Effector CD4-positive, alpha-beta T cell (primary cell): ENCODE results near the gene NEDD9.
A peak's percentile ranks its signal among the peaks of the same experiment; 100 is the strongest.

Source experiments
- DNase-seq: peaks from one replicate; pipeline ENCODE4 v3.0.0-alpha.2; 2020

NEDD9 gene

DNA sequence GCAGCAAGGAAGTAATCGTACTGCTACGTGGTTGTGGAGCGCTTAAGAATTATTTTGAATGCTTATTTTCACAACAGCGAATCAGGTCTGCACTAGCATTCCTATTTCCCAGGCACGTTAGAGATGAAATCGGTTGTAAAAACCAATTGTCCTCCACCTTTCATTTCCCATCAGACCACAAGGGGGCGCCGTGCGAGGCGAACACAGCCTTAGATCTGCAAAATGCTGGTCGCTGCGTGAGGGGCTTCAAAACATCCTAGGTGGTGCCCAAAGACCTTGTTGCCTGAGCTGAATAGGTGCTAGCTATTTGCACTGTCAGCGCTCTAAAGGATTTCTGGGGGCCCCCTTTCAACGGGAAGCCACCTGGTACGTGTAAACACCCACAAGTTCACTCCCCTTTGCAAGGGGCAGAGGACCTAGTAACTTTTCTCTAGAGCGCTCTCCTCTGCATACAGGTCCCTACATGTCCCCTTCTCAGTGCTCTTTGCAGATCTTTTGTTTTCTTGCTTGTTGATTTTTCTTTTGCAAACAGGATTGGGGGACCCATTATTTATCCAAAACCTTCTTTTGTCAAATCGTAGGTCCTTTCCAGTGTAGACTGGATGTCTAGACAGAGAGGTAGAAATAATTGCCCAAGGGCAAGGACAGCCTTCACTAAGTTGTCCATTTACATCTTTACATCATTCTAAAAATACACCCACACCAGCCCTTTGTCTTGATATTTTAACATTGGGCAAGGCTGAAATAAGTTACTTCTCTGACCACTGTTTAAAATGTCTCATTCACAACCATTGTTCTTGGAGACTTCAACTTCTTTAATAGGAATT is 59.8 kb downstream of the NEDD9 start:
- DNase-seq, result peak; percentile 74

GRCh38 chr6:11171952-11172351 is 60.5 kb downstream of the NEDD9 start:
- DNase-seq, result no peak

DNA sequence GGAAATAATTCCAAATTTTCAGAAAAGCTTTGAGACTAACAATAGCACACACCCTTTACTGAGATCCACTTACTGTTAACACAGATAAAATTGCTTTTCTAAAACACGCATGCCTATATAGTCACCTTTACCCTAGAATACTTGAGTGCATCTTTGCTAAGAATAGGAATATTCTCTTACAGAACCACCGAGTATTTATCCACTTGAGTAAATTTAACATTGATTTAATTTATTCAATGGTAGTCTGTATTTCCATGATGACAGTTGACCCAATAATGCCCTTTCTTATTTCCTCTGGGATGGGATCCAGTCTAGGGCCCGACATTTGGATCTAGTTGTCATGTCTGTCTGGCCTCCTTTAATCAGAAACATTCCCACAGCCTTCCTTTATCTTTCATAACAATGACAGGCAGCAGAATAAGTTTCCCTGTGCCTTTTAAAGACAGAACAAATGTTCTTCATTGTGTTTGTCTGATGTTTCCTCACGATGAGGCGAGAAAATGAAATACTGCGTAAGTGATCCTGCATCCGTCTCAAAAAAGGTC is 64.3 kb downstream of the NEDD9 start:
- DNase-seq, result no peak

DNA sequence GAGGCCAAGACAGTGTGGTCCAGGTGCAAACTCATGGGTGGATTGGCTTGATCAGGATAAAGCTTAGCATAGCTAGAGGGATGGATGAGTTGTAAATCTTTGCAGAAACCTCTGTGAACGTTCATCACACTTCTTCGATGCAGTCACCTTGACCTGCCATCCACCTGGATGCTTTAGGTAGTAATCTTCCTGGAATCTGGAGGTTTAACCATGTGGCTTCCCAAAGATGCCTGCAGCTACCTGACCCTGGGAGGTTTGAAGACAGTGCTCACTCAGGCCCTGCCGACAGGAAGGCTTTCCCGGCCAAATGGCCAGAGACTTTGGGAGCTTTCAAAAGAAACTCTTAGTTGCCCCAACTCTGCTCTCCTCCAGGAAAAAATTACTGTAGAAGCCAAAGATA is 65.5 kb downstream of the NEDD9 start:
- no peak for DNase-seq

- DNase-seq, result no peak
These were observed 67.5 kb downstream of the NEDD9 start for GRCh38 chr6:11164717-11165646.

GRCh38 chr6:11163932-11164331 is 68.5 kb downstream of the NEDD9 start:
- DNase-seq, result no peak

DNA sequence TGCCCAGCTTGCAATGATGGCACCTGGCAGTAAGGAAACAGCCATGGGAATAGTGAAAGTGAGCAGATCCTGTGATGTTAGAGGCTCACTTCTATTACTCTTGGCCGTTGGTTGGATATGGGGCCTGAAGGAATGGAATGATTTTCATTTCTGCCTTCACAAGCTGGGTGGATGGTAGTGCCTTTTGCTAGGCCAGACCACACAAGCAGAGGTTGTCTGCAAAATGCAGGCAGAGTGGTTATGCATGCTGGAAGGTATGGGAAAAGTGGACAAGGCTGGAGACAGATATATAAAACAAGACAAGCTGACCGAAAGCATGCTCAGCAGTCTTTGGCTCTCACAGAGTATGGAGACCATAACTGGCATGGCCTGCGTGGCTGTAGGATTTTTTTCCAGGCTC is 70.2 kb downstream of the NEDD9 start:
- no peak for DNase-seq

- DNase-seq, result no peak
These were observed 71.2 kb downstream of the NEDD9 start for GRCh38 chr6:11161031-11161956.

DNA sequence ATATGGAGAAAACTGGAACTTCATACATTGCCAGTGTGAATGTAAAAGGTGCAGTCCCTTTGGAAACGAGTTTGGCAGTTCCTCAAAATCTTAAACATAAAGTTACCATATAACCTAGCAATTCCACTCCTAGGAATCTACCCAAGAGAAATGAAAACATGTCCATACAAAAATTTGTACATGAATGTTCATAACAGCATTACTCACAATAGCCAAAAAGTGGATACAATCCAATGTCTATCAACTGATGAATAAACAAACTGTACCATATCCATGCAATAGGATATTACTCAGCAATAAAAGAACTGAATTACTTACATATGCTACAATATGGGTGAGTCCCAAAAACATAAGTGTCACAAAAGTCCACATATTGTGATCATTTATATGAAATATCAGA is 72.3 kb downstream of the NEDD9 start:
- DNase-seq, result no peak

DNA sequence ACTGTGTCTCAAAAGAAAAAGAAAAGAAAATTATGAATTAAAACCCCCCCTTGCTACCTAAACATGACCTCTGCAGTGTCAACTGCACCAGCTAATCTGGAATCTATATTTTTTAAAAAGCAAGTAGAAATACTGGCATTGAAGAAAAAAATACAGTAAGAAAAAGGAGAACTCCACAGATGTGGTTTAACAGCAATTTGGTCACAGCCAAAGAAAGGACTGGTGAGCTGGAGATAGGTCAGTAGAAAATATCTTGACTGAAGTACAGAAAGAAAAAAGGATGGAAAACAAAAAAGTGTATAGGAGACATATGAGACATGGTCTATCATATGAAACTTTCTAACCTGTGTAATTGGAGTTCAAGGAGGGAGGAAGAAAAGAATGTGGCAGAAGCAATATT is 76.9 kb downstream of the NEDD9 start:
- no peak for DNase-seq

DNA sequence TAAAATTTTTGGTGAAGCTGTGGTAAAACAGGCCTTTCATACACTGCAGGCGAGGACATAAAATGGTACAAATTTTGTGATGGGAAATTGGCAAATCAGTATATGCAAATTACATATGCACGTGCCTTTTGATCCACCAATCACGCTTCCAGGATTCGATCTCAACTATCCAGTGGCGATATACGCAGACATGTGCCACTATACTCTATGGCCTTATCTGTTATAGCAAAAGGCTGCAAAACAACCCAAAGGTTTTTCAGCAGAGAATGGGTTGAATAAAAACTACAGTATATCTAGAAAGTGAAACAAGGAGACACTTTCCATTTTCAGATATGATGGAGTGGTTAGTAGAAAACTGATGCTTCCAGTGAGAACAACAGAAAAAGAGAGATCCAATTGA is 79.0 kb downstream of the NEDD9 start:
- DNase-seq, result no peak

GRCh38 chr6:11152581-11152980 is 79.9 kb downstream of the NEDD9 start:
- DNase-seq, result no peak

DNA sequence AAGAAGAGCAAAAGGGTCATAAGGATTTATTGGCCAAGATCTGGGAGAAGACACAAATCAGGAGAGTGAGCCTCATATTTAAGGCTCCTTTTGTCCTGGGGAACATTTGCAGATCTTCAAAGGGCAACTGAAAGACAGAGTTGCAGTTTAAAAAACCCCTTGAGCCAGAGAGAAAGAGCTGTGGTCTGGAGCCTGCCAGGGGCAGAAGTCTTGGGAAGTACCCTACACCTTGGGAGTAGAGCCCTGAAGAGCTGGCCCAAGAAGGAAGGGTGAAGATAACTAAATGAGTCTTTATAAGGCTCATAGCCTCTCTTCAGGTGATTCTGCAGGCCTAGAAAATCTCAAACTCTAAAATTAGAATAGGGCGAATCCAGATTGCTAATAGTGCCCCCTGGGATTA is 81.0 kb downstream of the NEDD9 start:
- no peak for DNase-seq

DNA sequence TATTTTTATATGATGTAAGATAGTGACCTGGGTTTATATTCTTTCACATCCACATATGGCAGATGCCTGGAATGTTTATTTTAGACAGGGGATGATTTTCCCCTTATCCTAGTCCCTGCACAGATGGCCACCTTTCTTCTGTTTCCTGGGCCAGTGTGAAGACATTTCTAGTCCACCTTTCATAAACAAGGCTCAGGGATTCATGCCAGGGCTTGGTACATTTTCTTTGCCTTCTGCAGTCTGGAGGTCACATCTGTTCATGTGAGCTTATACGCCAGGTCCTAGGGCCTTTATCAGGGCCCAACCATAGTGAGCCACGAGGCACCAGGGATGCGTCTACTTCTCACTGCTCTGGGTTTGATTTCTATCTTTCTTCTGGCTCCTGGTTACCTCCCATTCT is 82.9 kb downstream of the NEDD9 start:
- no peak for DNase-seq

DNA sequence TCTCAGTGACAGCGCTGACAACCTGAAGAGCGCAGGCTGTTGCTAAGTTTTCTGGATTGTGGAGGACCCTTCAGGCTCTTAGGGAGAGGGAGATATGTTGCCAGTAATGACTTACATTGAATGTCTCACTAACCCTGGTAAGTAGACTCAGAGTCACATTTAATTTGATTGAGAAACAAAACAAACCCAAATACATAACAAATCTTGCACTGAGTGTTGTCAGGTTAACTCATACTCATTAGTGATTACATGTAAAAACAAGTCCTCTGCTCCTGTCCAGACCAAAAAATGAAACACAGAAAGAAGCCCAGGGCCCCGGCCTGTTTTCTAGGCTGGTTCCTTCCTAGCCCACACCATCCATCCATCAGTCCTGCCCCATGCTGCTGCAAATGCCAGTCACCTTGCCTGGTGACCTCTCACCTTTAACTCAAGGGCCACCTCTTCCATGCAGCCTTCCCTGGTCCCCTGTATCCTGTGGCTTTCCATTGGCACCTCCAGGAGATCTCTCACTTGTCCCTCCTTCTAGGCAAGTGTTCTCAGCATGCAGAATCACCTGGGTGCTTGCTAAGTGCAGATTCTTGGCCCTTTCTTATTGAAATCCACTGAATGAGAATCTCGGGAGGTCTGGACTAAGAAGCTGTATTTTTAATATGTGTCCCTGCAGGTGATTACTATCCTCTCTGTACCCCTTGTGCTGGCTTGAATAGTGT is 86.2 kb downstream of the NEDD9 start:
- no peak for DNase-seq

GRCh38 chr6:11144393-11144851 is 88.0 kb downstream of the NEDD9 start:
- peak; percentile 68 for DNase-seq

- DNase-seq, result no peak
These were observed 88.8 kb downstream of the NEDD9 start for GRCh38 chr6:11143394-11144371.

- DNase-seq, result no peak
These were observed 90.0 kb downstream of the NEDD9 start for GRCh38 chr6:11142296-11143027.

DNA sequence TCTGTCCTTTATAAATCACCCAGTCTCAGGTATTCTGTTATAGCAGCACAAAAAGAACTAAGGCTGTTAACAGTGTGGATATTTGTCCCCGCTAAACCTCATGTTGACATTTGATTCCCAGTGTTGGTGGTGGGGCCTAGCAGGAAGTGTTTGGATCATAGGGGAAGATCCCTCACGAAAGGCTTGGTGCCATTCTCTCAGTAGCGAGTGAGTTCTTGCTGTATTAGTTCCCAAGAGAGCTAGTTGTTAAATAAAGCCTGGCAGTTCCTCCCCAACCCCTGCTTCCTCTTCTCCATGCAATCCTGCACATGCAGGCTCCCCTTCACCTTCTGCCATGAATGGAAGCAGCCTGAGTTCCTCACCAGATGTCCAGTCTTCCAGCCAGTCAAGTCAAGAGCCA is 91.2 kb downstream of the NEDD9 start:
- no peak for DNase-seq

- no peak for DNase-seq
These were observed 92.4 kb downstream of the NEDD9 start for GRCh38 chr6:11140056-11140455.
